Mesendoderm (in vitro differentiated cells): Measurements from ENCODE around the gene SMIM24.
A peak's percentile ranks its signal among the peaks of the same experiment; 100 is the strongest.

Source experiments
- DNase-seq: peaks from one replicate; pipeline ENCODE4 v3.0.0; 2013
- H2AK5ac ChIP-seq: 2 replicates; pipeline ENCODE4 v1.6.1; 2013; ENCODE audit warnings: low read length, inconsistent platforms
- H2BK120ac ChIP-seq: 2 replicates; pipeline ENCODE4 v1.6.1; 2013; ENCODE audit warnings: low read depth, mild to moderate bottlenecking, low read length, moderate library complexity, mixed read lengths
- H2BK15ac ChIP-seq: replicated peaks from 2 replicates; pipeline ENCODE4 v1.6.1; 2013; ENCODE audit warnings: low read depth, mild to moderate bottlenecking, moderate library complexity
- H2BK5ac ChIP-seq: 2 replicates; pipeline ENCODE4 v1.6.1; 2013; ENCODE audit warnings: low read length, inconsistent platforms
- H3K18ac ChIP-seq: 2 replicates; pipeline ENCODE4 v1.6.1; 2013; ENCODE audit warnings: mild to moderate bottlenecking, low read length, mixed read lengths
- H3K23ac ChIP-seq: one replicate; pipeline ENCODE4 v1.6.1; 2013; ENCODE audit warnings: low read length
- H3K27ac ChIP-seq: 2 replicates; pipeline ENCODE4 v1.5.1; 2013; ENCODE audit warnings: low read depth, mild to moderate bottlenecking, inconsistent platforms, low read length, moderate library complexity
- H3K27me3 ChIP-seq: 2 replicates; pipeline ENCODE4 v1.6.1; 2013; ENCODE audit warnings: low read length, control low read depth, mild to moderate bottlenecking, inconsistent platforms; ENCODE audit not compliant: insufficient read depth, poor library complexity
- H3K36me3 ChIP-seq: 2 replicates; pipeline ENCODE4 v1.6.1; 2013; ENCODE audit warnings: low read length, inconsistent platforms; ENCODE audit not compliant: control insufficient read depth, insufficient read depth
- H3K4ac ChIP-seq: one replicate; pipeline ENCODE4 v1.6.1; 2013; ENCODE audit warnings: low read depth, mild to moderate bottlenecking, low read length, moderate library complexity
- H3K4me1 ChIP-seq: 2 replicates; pipeline ENCODE4 v1.6.1; 2013; ENCODE audit warnings: low read depth, low read length, inconsistent platforms; ENCODE audit not compliant: control insufficient read depth
- H3K4me2 ChIP-seq: 2 replicates; pipeline ENCODE4 v1.6.1; 2013; ENCODE audit warnings: low read length
- H3K4me3 ChIP-seq: 2 replicates; pipeline ENCODE4 v1.5.1; 2013; ENCODE audit warnings: mild to moderate bottlenecking, low read length
- H3K56ac ChIP-seq: one replicate; pipeline ENCODE4 v1.6.1; 2013; ENCODE audit warnings: low read length
- H3K79me1 ChIP-seq: 2 replicates; pipeline ENCODE4 v1.6.1; 2013; ENCODE audit warnings: low read length, inconsistent platforms
- H3K79me2 ChIP-seq: 2 replicates; pipeline ENCODE4 v1.6.1; 2013; ENCODE audit warnings: mild to moderate bottlenecking, low read length; ENCODE audit not compliant: control insufficient read depth, insufficient read depth
- H3K9ac ChIP-seq: 2 replicates; pipeline ENCODE4 v1.6.1; 2013; ENCODE audit warnings: low read length, inconsistent platforms
- H4K5ac ChIP-seq: one replicate; pipeline ENCODE4 v1.6.1; 2013; ENCODE audit warnings: low read length
- H4K8ac ChIP-seq: one replicate; pipeline ENCODE4 v1.6.1; 2013; ENCODE audit warnings: low read depth, mild to moderate bottlenecking, control low read depth, low read length, moderate library complexity
- WGBS: extraction: QIAGEN DNeasy Blood & Tissue Kit; methylation state at CpG from one replicate; pipeline ENCODE4 v1.1.7; 2013; ENCODE audit warnings: low lambda C conversion rate, missing lambda C conversion rate; ENCODE audit not compliant: insufficient coverage; ENCODE audit errors: extremely low coverage; 5-methylcytosine and 5-hydroxymethylcytosine counted together

Gene SMIM24

GRCh38 chr19:3458229-3459088 is 21.9 kb downstream of the SMIM24 start:
- no peaks in the 10 kb centered on the region for H3K79me1 ChIP-seq
- no peak overlapping the region for H4K5ac ChIP-seq
- whole genome bisulfite sequencing, result no CpG with 5 or more reads among the region's 19 CpGs
- no peak overlapping the region for H2BK15ac ChIP-seq
- H3K9ac ChIP-seq, result peak overlapping the region; percentile 60
- H2BK5ac ChIP-seq, result peak overlapping the region; percentile 94
- H3K27ac ChIP-seq, result peak overlapping the region; percentile 61
- no peak overlapping the region for H2BK120ac ChIP-seq
- H3K27me3 ChIP-seq, result no peaks in the 10 kb centered on the region
- no peak overlapping the region for H3K4me3 ChIP-seq
- H3K4ac ChIP-seq, result peak overlapping the region; percentile 76
- no peaks in the 10 kb centered on the region for H3K79me2 ChIP-seq
- peak overlapping the region; percentile 29 for H3K18ac ChIP-seq
- H3K4me1 ChIP-seq, result peaks cover 6% of the 10 kb centered on the region
- peak overlapping the region; percentile 78 for H2AK5ac ChIP-seq
- peak; percentile 63 for DNase-seq
- H3K23ac ChIP-seq, result no peak overlapping the region
- H3K56ac ChIP-seq, result peak overlapping the region; percentile 94
- H3K4me2 ChIP-seq, result peak overlapping the region; percentile 6
- H4K8ac ChIP-seq, result no peak overlapping the region
- H3K36me3 ChIP-seq, result no peaks in the 10 kb centered on the region

- no peaks in the 10 kb centered on the region for H3K79me2 ChIP-seq
- H3K9ac ChIP-seq, result peak overlapping the region; percentile 14
- H3K27ac ChIP-seq, result peak overlapping the region; percentile 29
- H4K5ac ChIP-seq, result no peak overlapping the region
- no peaks in the 10 kb centered on the region for H3K36me3 ChIP-seq
- WGBS, result no CpG with 5 or more reads among the region's 22 CpGs
- H4K8ac ChIP-seq, result no peak overlapping the region
- H3K23ac ChIP-seq, result no peak overlapping the region
- H2AK5ac ChIP-seq, result no peak overlapping the region
- peaks cover 6% of the 10 kb centered on the region for H3K4me1 ChIP-seq
- H3K4me3 ChIP-seq, result no peak overlapping the region
- peak overlapping the region; percentile 50 for H3K56ac ChIP-seq
- no peak overlapping the region for H2BK5ac ChIP-seq
- H2BK15ac ChIP-seq, result no peak overlapping the region
- H3K79me1 ChIP-seq, result no peaks in the 10 kb centered on the region
- DNase-seq, result peak; percentile 80
- no peaks in the 10 kb centered on the region for H3K27me3 ChIP-seq
- H3K18ac ChIP-seq, result peak overlapping the region; percentile 18
- no peak overlapping the region for H2BK120ac ChIP-seq
- no peak overlapping the region for H3K4ac ChIP-seq
- no peak overlapping the region for H3K4me2 ChIP-seq
These were observed 22.6 kb downstream of the SMIM24 start for GRCh38 chr19:3457528-3458228.

GRCh38 chr19:3456925-3457527 is 23.3 kb downstream of the SMIM24 start:
- no peaks in the 10 kb centered on the region for H3K36me3 ChIP-seq
- no peaks in the 10 kb centered on the region for H3K27me3 ChIP-seq
- peaks cover 6% of the 10 kb centered on the region for H3K4me1 ChIP-seq
- no peak overlapping the region for H2BK120ac ChIP-seq
- H3K79me1 ChIP-seq, result no peaks in the 10 kb centered on the region
- H3K23ac ChIP-seq, result no peak overlapping the region
- no peak overlapping the region for H2BK5ac ChIP-seq
- no peak overlapping the region for H3K9ac ChIP-seq
- H3K4me2 ChIP-seq, result no peak overlapping the region
- H2AK5ac ChIP-seq, result peak overlapping the region; percentile 36
- DNase-seq, result no peak
- H3K18ac ChIP-seq, result no peak overlapping the region
- H2BK15ac ChIP-seq, result no peak overlapping the region
- no peak overlapping the region for H3K27ac ChIP-seq
- no peak overlapping the region for H3K4me3 ChIP-seq
- H3K4ac ChIP-seq, result no peak overlapping the region
- no peaks in the 10 kb centered on the region for H3K79me2 ChIP-seq
- WGBS, result no CpG with 5 or more reads among the region's 18 CpGs
- H4K8ac ChIP-seq, result no peak overlapping the region
- H3K56ac ChIP-seq, result peak overlapping the region; percentile 50
- no peak overlapping the region for H4K5ac ChIP-seq

- H2AK5ac ChIP-seq, result no peak overlapping the region
- no peak overlapping the region for H3K9ac ChIP-seq
- no peaks in the 10 kb centered on the region for H3K79me2 ChIP-seq
- no peak overlapping the region for H3K4me2 ChIP-seq
- no peak for DNase-seq
- peaks cover 6% of the 10 kb centered on the region for H3K4me1 ChIP-seq
- no peak overlapping the region for H4K5ac ChIP-seq
- H3K4ac ChIP-seq, result no peak overlapping the region
- H3K27ac ChIP-seq, result no peak overlapping the region
- no peaks in the 10 kb centered on the region for H3K27me3 ChIP-seq
- no peak overlapping the region for H2BK120ac ChIP-seq
- H2BK5ac ChIP-seq, result no peak overlapping the region
- no peak overlapping the region for H2BK15ac ChIP-seq
- no CpG with 5 or more reads among the region's 37 CpGs for WGBS
- no peak overlapping the region for H3K56ac ChIP-seq
- no peak overlapping the region for H3K18ac ChIP-seq
- H3K79me1 ChIP-seq, result no peaks in the 10 kb centered on the region
- no peak overlapping the region for H3K4me3 ChIP-seq
- H3K23ac ChIP-seq, result no peak overlapping the region
- H4K8ac ChIP-seq, result no peak overlapping the region
- H3K36me3 ChIP-seq, result no peaks in the 10 kb centered on the region
These were observed 24.2 kb downstream of the SMIM24 start for GRCh38 chr19:3455960-3456601.

- no peak overlapping the region for H4K5ac ChIP-seq
- no CpG with 5 or more reads among the region's 7 CpGs for WGBS
- H3K4me1 ChIP-seq, result peaks cover 6% of the 10 kb centered on the region
- H2AK5ac ChIP-seq, result no peak overlapping the region
- H3K18ac ChIP-seq, result no peak overlapping the region
- H3K56ac ChIP-seq, result no peak overlapping the region
- no peak overlapping the region for H3K4me3 ChIP-seq
- no peak overlapping the region for H3K4me2 ChIP-seq
- no peak overlapping the region for H3K9ac ChIP-seq
- no peaks in the 10 kb centered on the region for H3K79me2 ChIP-seq
- DNase-seq, result no peak
- H3K23ac ChIP-seq, result no peak overlapping the region
- no peaks in the 10 kb centered on the region for H3K36me3 ChIP-seq
- no peak overlapping the region for H3K27ac ChIP-seq
- H2BK15ac ChIP-seq, result no peak overlapping the region
- no peaks in the 10 kb centered on the region for H3K79me1 ChIP-seq
- no peaks in the 10 kb centered on the region for H3K27me3 ChIP-seq
- no peak overlapping the region for H4K8ac ChIP-seq
- H2BK120ac ChIP-seq, result no peak overlapping the region
- no peak overlapping the region for H3K4ac ChIP-seq
- H2BK5ac ChIP-seq, result no peak overlapping the region
These were observed 24.9 kb downstream of the SMIM24 start for GRCh38 chr19:3455393-3455955.
